Measurements from ENCODE around the gene KRT3.

GRCh38 chr12:52824741-52825410 lies 29.0 kb upstream of the KRT3 start:
- no peak for TF ChIP-seq CBX5 (IDR thresholded peaks at IDR 0.05; ENCODE audit: low read depth)
- no peak for TF ChIP-seq RAD21 (IDR thresholded peaks at IDR 0.05; ENCODE audit: insufficient read depth, low read depth, low read length)
- TF ChIP-seq POLR2A (IDR thresholded peaks at IDR 0.05; ENCODE audit: low read depth, low read length), result no peak
- TF ChIP-seq POLR2AphosphoS5 (IDR thresholded peaks at IDR 0.05; ENCODE audit: low read length), result no peak
- no peak for TF ChIP-seq MXI1 (IDR thresholded peaks at IDR 0.05; ENCODE audit: low read depth, low read length)
- no peak for TF ChIP-seq ZNF274 (IDR thresholded peaks at IDR 0.05; ENCODE audit: insufficient read depth, insufficient read length)
- no peak for TF ChIP-seq SP1 (IDR thresholded peaks at IDR 0.05; ENCODE audit: low read depth, low read length)
- TF ChIP-seq, protein P1, sequence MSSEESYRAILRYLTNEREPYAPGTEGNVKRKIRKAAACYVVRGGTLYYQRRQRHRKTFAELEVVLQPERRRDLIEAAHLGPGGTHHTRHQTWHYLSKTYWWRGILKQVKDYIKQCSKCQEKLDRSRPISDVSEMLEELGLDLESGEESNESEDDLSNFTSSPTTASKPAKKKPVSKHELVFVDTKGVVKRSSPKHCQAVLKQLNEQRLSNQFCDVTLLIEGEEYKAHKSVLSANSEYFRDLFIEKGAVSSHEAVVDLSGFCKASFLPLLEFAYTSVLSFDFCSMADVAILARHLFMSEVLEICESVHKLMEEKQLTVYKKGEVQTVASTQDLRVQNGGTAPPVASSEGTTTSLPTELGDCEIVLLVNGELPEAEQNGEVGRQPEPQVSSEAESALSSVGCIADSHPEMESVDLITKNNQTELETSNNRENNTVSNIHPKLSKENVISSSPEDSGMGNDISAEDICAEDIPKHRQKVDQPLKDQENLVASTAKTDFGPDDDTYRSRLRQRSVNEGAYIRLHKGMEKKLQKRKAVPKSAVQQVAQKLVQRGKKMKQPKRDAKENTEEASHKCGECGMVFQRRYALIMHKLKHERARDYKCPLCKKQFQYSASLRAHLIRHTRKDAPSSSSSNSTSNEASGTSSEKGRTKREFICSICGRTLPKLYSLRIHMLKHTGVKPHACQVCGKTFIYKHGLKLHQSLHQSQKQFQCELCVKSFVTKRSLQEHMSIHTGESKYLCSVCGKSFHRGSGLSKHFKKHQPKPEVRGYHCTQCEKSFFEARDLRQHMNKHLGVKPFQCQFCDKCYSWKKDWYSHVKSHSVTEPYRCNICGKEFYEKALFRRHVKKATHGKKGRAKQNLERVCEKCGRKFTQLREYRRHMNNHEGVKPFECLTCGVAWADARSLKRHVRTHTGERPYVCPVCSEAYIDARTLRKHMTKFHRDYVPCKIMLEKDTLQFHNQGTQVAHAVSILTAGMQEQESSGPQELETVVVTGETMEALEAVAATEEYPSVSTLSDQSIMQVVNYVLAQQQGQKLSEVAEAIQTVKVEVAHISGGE (CRISPR knock-in tag; IDR thresholded peaks at IDR 0.05), result no peak
- TF ChIP-seq, protein P2, sequence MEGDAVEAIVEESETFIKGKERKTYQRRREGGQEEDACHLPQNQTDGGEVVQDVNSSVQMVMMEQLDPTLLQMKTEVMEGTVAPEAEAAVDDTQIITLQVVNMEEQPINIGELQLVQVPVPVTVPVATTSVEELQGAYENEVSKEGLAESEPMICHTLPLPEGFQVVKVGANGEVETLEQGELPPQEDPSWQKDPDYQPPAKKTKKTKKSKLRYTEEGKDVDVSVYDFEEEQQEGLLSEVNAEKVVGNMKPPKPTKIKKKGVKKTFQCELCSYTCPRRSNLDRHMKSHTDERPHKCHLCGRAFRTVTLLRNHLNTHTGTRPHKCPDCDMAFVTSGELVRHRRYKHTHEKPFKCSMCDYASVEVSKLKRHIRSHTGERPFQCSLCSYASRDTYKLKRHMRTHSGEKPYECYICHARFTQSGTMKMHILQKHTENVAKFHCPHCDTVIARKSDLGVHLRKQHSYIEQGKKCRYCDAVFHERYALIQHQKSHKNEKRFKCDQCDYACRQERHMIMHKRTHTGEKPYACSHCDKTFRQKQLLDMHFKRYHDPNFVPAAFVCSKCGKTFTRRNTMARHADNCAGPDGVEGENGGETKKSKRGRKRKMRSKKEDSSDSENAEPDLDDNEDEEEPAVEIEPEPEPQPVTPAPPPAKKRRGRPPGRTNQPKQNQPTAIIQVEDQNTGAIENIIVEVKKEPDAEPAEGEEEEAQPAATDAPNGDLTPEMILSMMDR (IDR thresholded peaks at IDR 0.05 in 2 of 3, conservative IDR thresholded peaks at IDR 0.05 in 1 of 3; ENCODE audit: control insufficient read depth in 2 of 3, extremely low read depth in 1 of 3, insufficient read depth in 1 of 3, low read depth in 3 of 3, low read length in 3 of 3), result no peak
- no peak for TF ChIP-seq SRF (IDR thresholded peaks at IDR 0.05; ENCODE audit: low read depth in 2 of 2, low read length in 2 of 2)
- TF ChIP-seq USF1 (IDR thresholded peaks at IDR 0.05; ENCODE audit: borderline replicate concordance, extremely low read length, insufficient read depth, low read depth, low read length), result no peak
- TF ChIP-seq, protein P3, sequence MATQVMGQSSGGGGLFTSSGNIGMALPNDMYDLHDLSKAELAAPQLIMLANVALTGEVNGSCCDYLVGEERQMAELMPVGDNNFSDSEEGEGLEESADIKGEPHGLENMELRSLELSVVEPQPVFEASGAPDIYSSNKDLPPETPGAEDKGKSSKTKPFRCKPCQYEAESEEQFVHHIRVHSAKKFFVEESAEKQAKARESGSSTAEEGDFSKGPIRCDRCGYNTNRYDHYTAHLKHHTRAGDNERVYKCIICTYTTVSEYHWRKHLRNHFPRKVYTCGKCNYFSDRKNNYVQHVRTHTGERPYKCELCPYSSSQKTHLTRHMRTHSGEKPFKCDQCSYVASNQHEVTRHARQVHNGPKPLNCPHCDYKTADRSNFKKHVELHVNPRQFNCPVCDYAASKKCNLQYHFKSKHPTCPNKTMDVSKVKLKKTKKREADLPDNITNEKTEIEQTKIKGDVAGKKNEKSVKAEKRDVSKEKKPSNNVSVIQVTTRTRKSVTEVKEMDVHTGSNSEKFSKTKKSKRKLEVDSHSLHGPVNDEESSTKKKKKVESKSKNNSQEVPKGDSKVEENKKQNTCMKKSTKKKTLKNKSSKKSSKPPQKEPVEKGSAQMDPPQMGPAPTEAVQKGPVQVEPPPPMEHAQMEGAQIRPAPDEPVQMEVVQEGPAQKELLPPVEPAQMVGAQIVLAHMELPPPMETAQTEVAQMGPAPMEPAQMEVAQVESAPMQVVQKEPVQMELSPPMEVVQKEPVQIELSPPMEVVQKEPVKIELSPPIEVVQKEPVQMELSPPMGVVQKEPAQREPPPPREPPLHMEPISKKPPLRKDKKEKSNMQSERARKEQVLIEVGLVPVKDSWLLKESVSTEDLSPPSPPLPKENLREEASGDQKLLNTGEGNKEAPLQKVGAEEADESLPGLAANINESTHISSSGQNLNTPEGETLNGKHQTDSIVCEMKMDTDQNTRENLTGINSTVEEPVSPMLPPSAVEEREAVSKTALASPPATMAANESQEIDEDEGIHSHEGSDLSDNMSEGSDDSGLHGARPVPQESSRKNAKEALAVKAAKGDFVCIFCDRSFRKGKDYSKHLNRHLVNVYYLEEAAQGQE (IDR thresholded peaks at IDR 0.05; ENCODE audit: low read depth, low read length), result no peak

Measured in GM12878 (cell line).